Measurements from ENCODE around the gene PCDHGB1. TPM values are rescaled to one million over a fixed set of nuclear protein-coding genes. Genes with fewer than 3 reads are reported as not detected.
"Not testable (repeated sequence)": the region's sequence is repeated elsewhere in the genome, so short reads cannot be mapped to it uniquely, and the experiment has no call there.

Gene PCDHGB1
- polyA plus RNA-seq, 1 experiment, result 3.2 TPM

DNA sequence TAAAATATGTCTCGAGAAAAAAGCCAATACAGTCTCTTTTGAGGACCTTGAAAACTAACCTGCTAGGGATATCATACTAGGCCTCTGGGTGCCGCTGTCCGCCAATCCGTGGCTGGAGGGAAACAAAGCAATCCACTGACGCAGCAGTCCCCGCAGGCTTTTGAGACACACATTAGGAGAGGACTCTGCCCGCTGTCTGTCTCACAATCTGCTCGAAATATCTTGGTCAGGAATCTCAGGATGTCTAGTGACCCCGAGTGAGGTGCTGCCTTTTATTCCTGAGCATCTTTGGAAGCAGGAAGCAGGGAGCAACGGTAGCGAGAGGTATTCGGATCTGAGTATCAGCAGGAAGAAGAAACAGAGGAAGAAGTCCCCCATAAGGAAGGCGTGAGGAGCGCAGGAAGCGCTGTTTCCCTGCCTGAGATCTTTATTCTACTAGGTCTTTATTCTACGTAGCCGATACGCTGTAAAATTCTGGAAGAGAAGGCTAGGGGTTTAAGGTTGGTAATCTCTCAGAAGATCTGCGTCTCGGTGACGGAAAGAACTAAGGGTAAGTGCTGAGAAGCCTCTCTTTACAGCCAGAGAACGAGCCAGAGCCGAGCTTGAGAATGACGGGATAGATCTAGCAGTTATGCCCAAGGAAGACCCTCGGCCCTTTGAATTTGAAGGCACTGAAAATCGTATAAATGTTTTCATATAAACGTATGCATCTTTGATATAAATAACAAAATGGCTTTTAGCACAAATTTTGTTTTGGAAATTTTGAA lies 23.6 kb upstream of the PCDHGB1 start:
- ChIA-PET POLR2A (no interaction called here), CTCF (interaction anchor here (0.7 to 8.5 kb wide), 11 partner anchors 9 to 442 kb away, joined by 3 to 133 read pairs (median 6); partner anchors contain the start of genes PCDHB16, PCDHGA10, PCDHGA2 and PCDHGB3)
- H3K9me3 ChIP-seq (ENCODE audit: control insufficient read depth, insufficient read depth, low read length), result peaks cover 26% of the 10 kb centered on the region
- peak overlapping the region; percentile 71 for H3K27ac ChIP-seq (ENCODE audit: low read depth, low read length)
- DNase-seq (ENCODE audit: low read depth, low spot score), result peak; percentile 49
- TF ChIP-seq, protein P1, sequence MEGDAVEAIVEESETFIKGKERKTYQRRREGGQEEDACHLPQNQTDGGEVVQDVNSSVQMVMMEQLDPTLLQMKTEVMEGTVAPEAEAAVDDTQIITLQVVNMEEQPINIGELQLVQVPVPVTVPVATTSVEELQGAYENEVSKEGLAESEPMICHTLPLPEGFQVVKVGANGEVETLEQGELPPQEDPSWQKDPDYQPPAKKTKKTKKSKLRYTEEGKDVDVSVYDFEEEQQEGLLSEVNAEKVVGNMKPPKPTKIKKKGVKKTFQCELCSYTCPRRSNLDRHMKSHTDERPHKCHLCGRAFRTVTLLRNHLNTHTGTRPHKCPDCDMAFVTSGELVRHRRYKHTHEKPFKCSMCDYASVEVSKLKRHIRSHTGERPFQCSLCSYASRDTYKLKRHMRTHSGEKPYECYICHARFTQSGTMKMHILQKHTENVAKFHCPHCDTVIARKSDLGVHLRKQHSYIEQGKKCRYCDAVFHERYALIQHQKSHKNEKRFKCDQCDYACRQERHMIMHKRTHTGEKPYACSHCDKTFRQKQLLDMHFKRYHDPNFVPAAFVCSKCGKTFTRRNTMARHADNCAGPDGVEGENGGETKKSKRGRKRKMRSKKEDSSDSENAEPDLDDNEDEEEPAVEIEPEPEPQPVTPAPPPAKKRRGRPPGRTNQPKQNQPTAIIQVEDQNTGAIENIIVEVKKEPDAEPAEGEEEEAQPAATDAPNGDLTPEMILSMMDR (IDR thresholded peaks at IDR 0.05; ENCODE audit: low read depth, low read length), result peak; percentile 74
- peaks cover 7% of the 10 kb centered on the region for H3K27me3 ChIP-seq (ENCODE audit: control insufficient read depth, insufficient read depth, low read length)
- H3K4me3 ChIP-seq (ENCODE audit: low read depth, low read length), result peak overlapping the region; percentile 62

DNA sequence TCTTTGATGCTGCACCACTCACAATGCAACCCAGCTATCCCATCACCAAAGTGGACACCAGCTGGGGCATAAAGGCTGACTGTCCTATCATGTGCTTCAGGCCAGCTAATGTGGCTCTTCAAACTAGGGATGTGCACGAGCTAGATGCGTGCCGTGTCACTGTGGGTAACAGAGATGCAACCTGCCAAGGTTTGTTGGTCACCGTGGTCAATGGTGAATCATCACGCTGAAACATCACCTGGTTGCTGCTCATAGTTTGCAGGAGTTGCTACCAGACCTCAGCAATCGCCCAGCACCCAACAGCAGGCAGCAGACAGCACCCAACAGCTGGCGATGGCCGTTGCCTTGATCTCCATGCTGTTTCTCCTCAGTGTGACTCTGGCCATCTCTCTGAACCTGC lies 21.7 kb upstream of the PCDHGB1 start:
- POLR2A ChIA-PET, result interaction anchor here (1.9 kb wide), 1 partner anchor 8 kb away, joined by 6 read pairs; the partner anchor contains the start of gene TAF7
- Histone ChIP-seq H3K4me3 (ENCODE audit: low read depth, low read length) (no peak overlapping the region), H3K27ac (ENCODE audit: low read depth, low read length) (no peak overlapping the region), H3K27me3 (ENCODE audit: control insufficient read depth, insufficient read depth, low read length) (peaks cover 7% of the 10 kb centered on the region), H3K9me3 (ENCODE audit: control insufficient read depth, insufficient read depth, low read length) (peaks cover 39% of the 10 kb centered on the region)
- no peak for DNase-seq (ENCODE audit: low read depth, low spot score)
- CTCF ChIA-PET, result interaction anchor here (0.9 to 8.5 kb wide), 11 partner anchors 8 to 240 kb away, joined by 3 to 133 read pairs (median 8); partner anchors contain the start of genes PCDHB10, PCDHGA2, PCDHGA3 and TAF7
- TF ChIP-seq, protein P1 (IDR thresholded peaks at IDR 0.05; ENCODE audit: low read depth, low read length), result no peak

DNA sequence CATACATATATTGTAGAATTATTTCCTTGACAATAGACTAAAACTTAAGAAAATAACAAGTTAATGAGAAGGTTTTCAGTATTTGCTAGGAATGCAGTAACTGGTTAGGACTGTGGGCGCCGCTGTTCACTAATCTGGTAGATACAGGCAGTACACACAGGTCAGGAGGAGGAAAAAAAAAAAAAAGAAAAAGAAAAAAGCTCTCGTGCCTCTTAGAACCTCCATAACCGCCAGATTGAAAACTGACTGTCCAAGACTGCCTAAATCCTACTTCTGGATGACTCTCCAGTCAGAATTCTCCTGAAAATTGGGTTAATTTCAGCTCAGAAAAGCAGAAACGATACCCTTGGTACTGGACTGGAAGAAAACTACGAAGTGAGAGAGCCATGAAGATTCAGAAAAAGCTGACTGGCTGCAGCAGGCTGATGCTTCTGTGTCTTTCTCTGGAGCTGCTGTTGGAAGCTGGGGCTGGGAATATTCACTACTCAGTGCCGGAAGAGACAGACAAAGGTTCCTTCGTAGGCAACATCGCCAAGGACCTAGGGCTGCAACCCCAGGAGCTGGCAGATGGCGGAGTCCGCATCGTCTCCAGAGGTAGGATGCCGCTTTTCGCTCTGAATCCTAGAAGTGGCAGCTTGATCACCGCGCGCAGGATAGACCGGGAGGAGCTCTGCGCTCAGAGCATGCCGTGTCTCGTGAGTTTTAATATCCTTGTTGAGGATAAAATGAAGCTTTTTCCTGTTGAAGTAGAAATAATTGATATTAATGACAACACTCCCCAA lies 19.4 kb upstream of the PCDHGB1 start, which contains the start of gene PCDHGA1:
PCDHGA1 (plus strand) TSS at position 216 of the 782 bp plus-strand sequence.
- ChIA-PET CTCF (interaction anchor here (0.6 to 8.5 kb wide), 22 partner anchors 9 to 237 kb away, joined by 3 to 133 read pairs (median 5); partner anchors contain the start of genes PCDHGA10, PCDHGA2, PCDHGA3 and PCDHGA5), POLR2A (interaction anchor here (1.6 kb wide), 1 partner anchor 10 kb away, joined by 12 read pairs; the partner anchor contains the start of gene TAF7)
- H3K27ac ChIP-seq (ENCODE audit: low read depth, low read length), result no peak within 1 kb of the TSS

DNA sequence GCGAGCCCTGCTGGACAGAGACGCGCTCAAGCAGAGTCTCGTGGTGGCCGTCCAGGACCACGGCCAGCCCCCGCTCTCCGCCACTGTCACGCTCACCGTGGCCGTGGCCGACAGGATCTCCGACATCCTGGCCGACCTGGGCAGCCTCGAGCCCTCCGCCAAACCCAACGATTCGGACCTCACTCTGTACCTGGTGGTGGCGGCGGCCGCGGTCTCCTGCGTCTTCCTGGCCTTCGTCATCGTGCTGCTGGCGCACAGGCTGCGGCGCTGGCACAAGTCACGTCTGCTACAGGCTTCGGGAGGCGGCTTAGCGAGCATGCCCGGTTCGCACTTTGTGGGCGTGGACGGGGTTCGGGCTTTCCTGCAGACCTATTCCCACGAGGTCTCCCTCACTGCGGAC lies 17.3 kb upstream of the PCDHGB1 start:
- H3K27me3 ChIP-seq (ENCODE audit: control insufficient read depth, insufficient read depth, low read length); DNase-seq (ENCODE audit: low read depth, low spot score); CTCF ChIA-PET; H3K27ac ChIP-seq (ENCODE audit: low read depth, low read length); H3K4me3 ChIP-seq (ENCODE audit: low read depth, low read length); POLR2A ChIA-PET: not testable (repeated sequence)
- peaks cover 37% of the 10 kb centered on the region for H3K9me3 ChIP-seq (ENCODE audit: control insufficient read depth, insufficient read depth, low read length)

More for the DNA sequence above, 19.4 kb upstream of the PCDHGB1 start, which contains the start of gene PCDHGA1:
- TF ChIP-seq, protein P1 (IDR thresholded peaks at IDR 0.05; ENCODE audit: low read depth, low read length), result peak; percentile 51
- Histone ChIP-seq H3K27me3 (ENCODE audit: control insufficient read depth, insufficient read depth, low read length) (peaks cover 7% of the 10 kb centered on the region), H3K4me3 (ENCODE audit: low read depth, low read length) (peak within 1 kb of the TSS; percentile 31), H3K9me3 (ENCODE audit: control insufficient read depth, insufficient read depth, low read length) (peaks cover 44% of the 10 kb centered on the region)
- no peak for DNase-seq (ENCODE audit: low read depth, low spot score)

Measured in AG04450 (cell line).